Measurements from ENCODE around the gene MASP1.

MASP1 gene

GRCh38 chr3:187261541-187261969, 30.0 kb downstream of the MASP1 start:
- no peak overlapping the region for H2AFZ ChIP-seq (ENCODE audit: low read length)
- no peak overlapping the region for H3K4me3 ChIP-seq (ENCODE audit: low read depth, low read length, poor library complexity, severe bottlenecking)
- H4K20me1 ChIP-seq (ENCODE audit: insufficient read depth, low read length), result no peaks in the 10 kb centered on the region
- H3K27me3 ChIP-seq (ENCODE audit: insufficient read depth, low read length), result 0 out of 2 replicates have a peak, but pooled peaks cover 3% of the 10 kb centered on the region
- no peak overlapping the region for H3K4me2 ChIP-seq (ENCODE audit: low read length)
- TF ChIP-seq CTCF (IDR thresholded peaks at IDR 0.05; ENCODE audit: low read length), result no peak
- TF ChIP-seq EZH2 (IDR thresholded peaks at IDR 0.05; ENCODE audit: borderline replicate concordance, low read length), result no peak
- H3K9me2 ChIP-seq (ENCODE audit: low read depth, low read length), result no peaks in the 10 kb centered on the region
- no peaks in the 10 kb centered on the region for H3K79me2 ChIP-seq (ENCODE audit: insufficient read depth, low read length)
- H3K4me1 ChIP-seq (ENCODE audit: insufficient read depth, low read length, severe bottlenecking), result no peaks in the 10 kb centered on the region
- no peaks in the 10 kb centered on the region for H3F3A ChIP-seq (ENCODE audit: insufficient read depth, low read length)
- no peak overlapping the region for H3K27ac ChIP-seq (ENCODE audit: low read depth, low read length, poor library complexity, severe bottlenecking)
- no peaks in the 10 kb centered on the region for H3K36me3 ChIP-seq (ENCODE audit: insufficient read depth, low read length)
- no peaks in the 10 kb centered on the region for H3K9me3 ChIP-seq (ENCODE audit: low read length)
- no peak overlapping the region for H3K9ac ChIP-seq (ENCODE audit: low read length)

GRCh38 chr3:187259171-187259570, 32.4 kb downstream of the MASP1 start:
- no peak; the same call in 1 of the 2 replicates for TF ChIP-seq CTCF (IDR thresholded peaks at IDR 0.05; ENCODE audit: low read length)
- no peak for TF ChIP-seq EZH2 (IDR thresholded peaks at IDR 0.05; ENCODE audit: borderline replicate concordance, low read length)
- H3K9ac ChIP-seq (ENCODE audit: low read length), result no peak overlapping the region
- H3K79me2 ChIP-seq (ENCODE audit: insufficient read depth, low read length), result no peaks in the 10 kb centered on the region
- no peaks in the 10 kb centered on the region for H3K4me1 ChIP-seq (ENCODE audit: insufficient read depth, low read length, severe bottlenecking)
- H3K4me2 ChIP-seq (ENCODE audit: low read length), result no peak overlapping the region
- no peak overlapping the region for H3K27ac ChIP-seq (ENCODE audit: low read depth, low read length, poor library complexity, severe bottlenecking)
- H3F3A ChIP-seq (ENCODE audit: insufficient read depth, low read length), result no peaks in the 10 kb centered on the region
- H3K36me3 ChIP-seq (ENCODE audit: insufficient read depth, low read length), result no peaks in the 10 kb centered on the region
- H2AFZ ChIP-seq (ENCODE audit: low read length), result no peak overlapping the region
- H4K20me1 ChIP-seq (ENCODE audit: insufficient read depth, low read length), result no peaks in the 10 kb centered on the region
- H3K9me3 ChIP-seq (ENCODE audit: low read length), result no peaks in the 10 kb centered on the region
- 0 out of 2 replicates have a peak, but pooled peaks cover 3% of the 10 kb centered on the region for H3K27me3 ChIP-seq (ENCODE audit: insufficient read depth, low read length)
- no peaks in the 10 kb centered on the region for H3K9me2 ChIP-seq (ENCODE audit: low read depth, low read length)
- no peak overlapping the region for H3K4me3 ChIP-seq (ENCODE audit: low read depth, low read length, poor library complexity, severe bottlenecking)

GRCh38 chr3:187257992-187258692, 33.4 kb downstream of the MASP1 start:
- H3K27me3 ChIP-seq (ENCODE audit: insufficient read depth, low read length), result 0 out of 2 replicates have a peak, but pooled peaks cover 3% of the 10 kb centered on the region
- TF ChIP-seq CTCF (IDR thresholded peaks at IDR 0.05; ENCODE audit: low read length) (no peak), EZH2 (IDR thresholded peaks at IDR 0.05; ENCODE audit: borderline replicate concordance, low read length) (no peak)
- H3K36me3 ChIP-seq (ENCODE audit: insufficient read depth, low read length), result no peaks in the 10 kb centered on the region
- no peaks in the 10 kb centered on the region for H3K9me3 ChIP-seq (ENCODE audit: low read length)
- H3K27ac ChIP-seq (ENCODE audit: low read depth, low read length, poor library complexity, severe bottlenecking), result no peak overlapping the region
- no peak overlapping the region for H3K4me3 ChIP-seq (ENCODE audit: low read depth, low read length, poor library complexity, severe bottlenecking)
- H4K20me1 ChIP-seq (ENCODE audit: insufficient read depth, low read length), result no peaks in the 10 kb centered on the region
- no peak overlapping the region for H3K9ac ChIP-seq (ENCODE audit: low read length)
- H3F3A ChIP-seq (ENCODE audit: insufficient read depth, low read length), result no peaks in the 10 kb centered on the region
- H3K4me1 ChIP-seq (ENCODE audit: insufficient read depth, low read length, severe bottlenecking), result no peaks in the 10 kb centered on the region
- H2AFZ ChIP-seq (ENCODE audit: low read length), result no peak overlapping the region
- H3K79me2 ChIP-seq (ENCODE audit: insufficient read depth, low read length), result no peaks in the 10 kb centered on the region
- H3K9me2 ChIP-seq (ENCODE audit: low read depth, low read length), result no peaks in the 10 kb centered on the region
- H3K4me2 ChIP-seq (ENCODE audit: low read length), result no peak overlapping the region
